Stimulated activated CD4-positive, alpha-beta T cell treated with anti-CD3 and anti-CD28 coated beads, Interleukin-2, amount 100 ng/mL, for 4 hours (primary cell): ENCODE results near the gene LAIR2.
"Not testable (repeated sequence)": the region's sequence is repeated elsewhere in the genome, so short reads cannot be mapped to it uniquely, and the experiment has no call there.

Experiments
- DNase-seq: peaks from one replicate; pipeline ENCODE4 v3.0.0-alpha.2; 2020; ENCODE audit warnings: low read depth

Gene LAIR2

GRCh38 chr19:54464630-54465425 is 37.8 kb upstream of the LAIR2 start:
- DNase-seq = peak; percentile 50

DNA sequence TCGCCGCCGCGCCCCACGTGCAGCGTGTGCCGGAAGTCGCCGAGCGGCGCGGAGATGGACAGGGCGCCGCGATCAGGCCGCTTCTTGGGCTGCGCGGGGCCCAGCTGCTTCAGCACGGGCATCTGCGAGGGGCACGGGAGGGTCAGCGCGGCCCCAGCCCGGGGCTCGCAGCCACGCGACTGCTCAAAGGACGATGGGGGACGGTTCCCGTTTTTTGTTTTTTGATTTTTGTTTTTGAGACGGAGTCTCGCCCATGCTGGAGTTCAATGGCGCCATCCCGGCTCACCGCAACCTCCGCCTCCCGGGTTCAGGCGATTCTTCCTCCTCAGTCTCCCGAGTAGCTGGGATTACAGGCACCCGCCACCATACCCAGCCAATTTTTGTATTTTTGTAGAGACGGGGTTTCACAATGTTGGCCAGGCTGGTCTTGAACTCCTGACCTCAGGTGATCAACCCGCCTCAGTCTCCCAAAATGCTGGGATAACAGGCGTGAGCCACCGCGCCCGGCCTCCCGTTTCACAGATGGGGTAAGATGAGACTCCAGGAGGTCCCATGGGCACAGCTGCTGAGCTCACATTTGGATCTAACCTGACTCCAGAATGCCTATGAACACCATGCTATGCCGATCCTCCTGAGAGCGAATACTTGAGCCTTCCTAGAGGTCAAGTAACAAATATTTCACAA is 37.1 kb upstream of the LAIR2 start:
- no peak for DNase-seq

- DNase-seq = not testable (repeated sequence)
Measured at GRCh38 chr19:54466110-54466480, 36.5 kb upstream of the LAIR2 start.

GRCh38 chr19:54469496-54469934 is 33.1 kb upstream of the LAIR2 start:
- no peak for DNase-seq

GRCh38 chr19:54470276-54470887 is 32.2 kb upstream of the LAIR2 start:
- DNase-seq = no peak

- DNase-seq = no peak
Measured at GRCh38 chr19:54470991-54471782, 31.4 kb upstream of the LAIR2 start.

DNA sequence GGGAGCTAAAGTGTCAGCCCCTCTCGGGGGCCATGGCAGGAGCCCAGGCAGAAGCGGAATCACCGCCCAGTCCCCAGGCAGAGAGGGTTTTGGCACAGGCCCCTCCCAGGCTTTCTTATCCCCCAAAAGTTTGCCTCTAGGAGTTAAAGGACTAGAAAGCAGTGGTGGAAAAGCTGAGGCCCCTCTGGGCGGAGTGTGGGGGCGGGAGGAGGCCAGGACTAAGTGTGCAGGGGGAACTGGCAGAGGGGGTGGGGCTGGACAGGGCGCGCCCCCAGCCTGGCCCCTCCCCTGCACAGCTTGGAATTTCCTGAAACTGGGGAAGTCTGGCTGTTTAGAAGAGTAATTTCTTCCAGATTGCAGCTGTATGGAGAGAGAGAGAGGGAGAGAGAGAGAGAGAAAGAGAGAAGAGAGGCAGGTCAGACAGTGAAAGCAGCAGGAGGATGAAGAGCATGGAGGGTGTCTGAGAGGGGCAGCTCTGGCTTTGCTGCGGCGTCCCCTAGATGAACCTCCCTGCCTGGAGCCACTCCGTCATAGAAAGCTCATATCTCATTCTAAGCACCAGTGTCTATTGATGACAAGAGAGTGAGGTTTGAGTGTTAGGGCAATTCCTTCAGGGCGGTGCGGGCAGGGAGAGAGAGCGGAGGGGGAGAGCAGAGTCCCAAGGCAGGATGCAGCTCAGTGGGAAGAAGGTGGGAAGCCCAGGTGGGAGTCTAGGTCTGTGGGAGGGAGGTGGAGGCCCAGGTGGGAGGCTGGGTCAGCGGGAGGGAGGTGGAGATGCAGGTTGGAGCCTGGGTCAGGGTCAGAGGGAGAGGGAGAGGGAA is 29.4 kb upstream of the LAIR2 start, which contains the start of gene CDC42EP5:
CDC42EP5 (minus strand) TSS at position 226 of the 821 bp plus-strand sequence. CDS start 7,749 bp downstream, outside the sequence.
- DNase-seq = no peak

DNA sequence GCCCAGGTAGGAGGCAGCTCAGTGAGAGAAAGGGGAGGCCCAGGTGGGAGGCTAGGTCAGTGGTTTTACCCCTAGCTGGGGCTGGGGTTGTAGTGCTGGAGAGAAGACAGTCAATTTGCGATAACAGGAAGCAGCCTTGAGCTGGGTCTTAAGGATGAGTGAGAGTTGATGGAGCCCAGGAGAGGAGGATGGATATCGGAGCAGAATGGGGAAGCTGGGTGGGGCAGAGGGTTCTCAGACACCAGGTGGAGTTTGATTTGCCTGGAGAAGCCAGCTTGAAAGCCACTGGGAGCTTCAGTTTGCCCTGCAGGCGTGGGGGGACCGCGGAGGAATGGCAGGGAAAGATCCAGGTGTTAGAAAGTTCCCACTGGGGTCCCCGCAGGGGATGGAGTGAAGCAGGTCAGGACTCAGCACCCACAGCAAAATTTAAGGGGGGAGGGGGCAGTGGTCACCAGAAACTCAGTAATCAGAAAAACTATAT is 28.7 kb upstream of the LAIR2 start:
- DNase-seq = no peak

DNA sequence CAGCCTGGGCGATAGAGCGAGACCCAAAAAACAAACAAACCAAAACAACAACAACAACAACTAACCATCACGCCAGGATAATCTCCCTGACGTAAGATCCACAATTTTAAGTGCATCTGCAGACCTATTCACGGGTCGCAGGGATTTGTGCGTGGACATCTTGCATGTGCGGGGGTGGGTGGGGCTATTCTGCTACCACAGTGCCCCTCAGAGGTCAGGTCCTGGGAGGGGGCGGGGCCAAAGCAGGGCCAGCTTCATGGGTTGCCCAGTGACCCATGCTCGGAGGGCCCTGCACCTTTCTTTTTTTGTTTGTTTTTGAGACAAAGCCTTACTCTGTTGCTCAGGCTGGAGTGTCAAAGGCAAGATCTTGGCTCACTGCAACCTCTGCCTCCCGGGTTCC is 26.9 kb upstream of the LAIR2 start:
- DNase-seq = no peak

DNA sequence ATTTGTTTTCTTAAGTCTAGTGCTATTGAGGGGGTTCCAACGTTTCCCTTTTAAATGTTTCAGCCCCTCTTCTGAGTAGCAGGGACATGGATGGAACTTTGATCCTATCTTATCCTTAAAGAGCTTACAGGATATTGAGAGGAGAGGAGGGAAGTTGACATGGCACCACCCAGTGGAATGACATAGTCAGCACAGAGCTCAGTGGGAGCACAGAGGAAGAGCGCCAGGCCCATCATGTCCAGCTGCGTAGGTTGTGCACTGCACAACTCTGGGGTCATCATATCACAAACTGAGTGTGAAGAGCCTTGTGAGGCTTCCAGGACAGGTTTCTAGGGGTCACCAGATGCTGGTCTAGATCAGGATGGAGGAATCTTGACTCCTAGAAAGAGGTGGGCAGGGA is 25.0 kb upstream of the LAIR2 start:
- no peak for DNase-seq

- DNase-seq = no peak
Measured at GRCh38 chr19:54478677-54479266, 23.9 kb upstream of the LAIR2 start.

GRCh38 chr19:54480051-54480450 is 22.6 kb upstream of the LAIR2 start:
- DNase-seq = no peak

- DNase-seq = peak; percentile 14
Measured at GRCh38 chr19:54481326-54481930, 21.2 kb upstream of the LAIR2 start.

- no peak for DNase-seq
Measured at GRCh38 chr19:54482889-54483288, 19.7 kb upstream of the LAIR2 start.

DNA sequence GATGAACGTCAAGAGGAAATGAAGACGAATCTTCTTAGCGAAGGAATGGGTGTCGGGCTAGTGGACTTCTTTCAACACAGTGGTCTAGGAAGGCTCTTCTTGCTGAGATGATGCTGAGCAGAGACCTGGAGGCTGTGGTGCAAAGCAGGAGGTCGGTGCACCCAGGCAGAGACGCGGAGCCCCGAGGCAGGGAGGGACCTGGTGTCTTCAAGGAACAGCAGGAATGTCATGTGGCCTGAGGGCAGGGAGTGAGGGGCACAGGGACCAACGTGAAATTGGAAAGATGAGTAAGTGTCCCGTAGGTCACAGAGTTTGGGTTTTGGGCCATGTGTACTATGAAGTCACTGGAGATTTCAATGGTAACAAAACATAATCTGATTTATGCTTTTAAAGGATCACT is 18.2 kb upstream of the LAIR2 start:
- no peak for DNase-seq

DNA sequence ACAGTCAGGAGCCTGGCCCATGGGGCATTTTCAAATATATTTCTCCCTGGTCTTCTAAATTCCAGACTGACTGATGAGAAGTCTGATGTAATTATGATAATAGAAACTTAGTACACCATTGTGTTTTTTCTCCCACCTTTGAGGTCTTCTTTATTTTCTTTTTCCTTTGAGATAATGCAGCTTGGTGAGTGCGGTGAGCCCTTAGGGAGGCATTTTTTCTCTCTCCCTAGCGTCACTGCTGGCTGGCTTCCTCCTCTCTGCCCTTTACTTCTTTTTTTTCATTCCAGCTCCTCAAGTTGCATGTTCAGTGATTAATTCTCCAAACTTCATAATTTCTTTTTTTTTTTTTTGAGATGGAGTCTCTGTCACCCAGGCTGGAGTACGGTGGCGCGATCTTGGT is 16.8 kb upstream of the LAIR2 start:
- DNase-seq = no peak

DNA sequence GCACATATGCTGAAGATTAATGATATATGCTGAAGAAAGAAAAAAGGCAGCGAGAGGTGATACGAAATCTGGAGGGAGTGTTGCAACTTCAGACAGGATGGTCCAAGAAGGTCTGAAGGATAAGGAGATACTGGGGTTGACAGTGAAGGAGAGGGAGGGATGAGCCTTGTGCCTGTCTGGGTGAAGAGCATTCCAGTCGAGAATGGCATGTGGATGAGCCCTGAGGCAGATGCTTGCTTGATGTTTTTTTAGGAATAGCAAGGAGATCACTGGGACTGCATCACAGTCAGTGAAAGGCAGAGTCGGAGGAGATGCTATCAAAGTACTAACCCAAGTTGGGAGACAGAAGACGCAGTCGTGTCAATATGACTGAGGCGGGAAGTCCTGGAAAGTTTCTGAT is 13.3 kb upstream of the LAIR2 start:
- no peak for DNase-seq

- no peak for DNase-seq
Measured at GRCh38 chr19:54489766-54490165, 12.9 kb upstream of the LAIR2 start.

DNA sequence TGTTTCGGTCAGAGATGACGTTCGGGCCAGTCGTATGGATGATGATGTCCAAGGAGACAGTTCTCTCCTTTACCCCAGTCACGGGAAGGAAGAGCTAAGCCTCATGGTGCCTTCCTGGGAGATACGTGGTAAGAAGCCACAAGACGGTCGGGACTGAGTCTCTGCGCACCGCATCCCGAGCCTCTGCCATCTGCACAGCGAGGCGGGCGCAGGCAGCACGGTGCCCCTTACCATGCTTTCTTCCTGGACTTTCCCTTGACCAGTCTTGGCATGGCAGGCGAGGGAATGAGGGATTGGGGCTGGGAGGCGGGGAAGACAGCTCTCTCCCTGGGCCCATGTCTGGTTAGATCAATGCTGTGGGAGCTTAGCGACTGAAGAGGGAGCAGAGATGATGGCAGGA is 10.1 kb upstream of the LAIR2 start:
- DNase-seq = no peak

DNA sequence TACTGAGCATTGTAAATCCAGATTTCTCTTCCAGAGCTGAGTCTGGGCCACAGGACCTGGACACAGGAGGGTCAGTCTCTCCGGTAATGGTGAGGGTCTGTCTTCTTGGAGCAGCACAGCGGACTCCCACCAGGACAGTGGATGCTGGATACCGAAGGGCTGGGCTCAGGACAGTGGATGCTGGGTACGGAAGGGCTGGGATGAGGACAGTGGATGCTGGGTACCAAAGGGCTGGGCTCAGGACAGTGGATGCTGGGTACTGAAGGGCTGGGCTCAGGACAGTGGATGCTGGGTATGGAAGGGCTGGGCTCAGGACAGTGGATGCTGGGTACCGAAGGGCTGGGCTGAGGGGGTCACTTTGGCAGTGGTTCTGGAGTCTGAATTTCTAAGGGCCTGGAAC is 9.6 kb upstream of the LAIR2 start:
- not testable (repeated sequence) for DNase-seq
